Peyer's patch (tissue), 4 donors: ENCODE measurements around the gene ZNF8. TPM values are rescaled to one million over a fixed set of nuclear protein-coding genes. Genes with fewer than 3 reads are reported as not detected.

Experiments used
- DNase-seq, 3 donors: peaks; one replicate each; pipeline ENCODE4 v3.0.0-alpha.2; 2017 to 2019
- H3K27ac ChIP-seq, 4 donors: fragments of 200-600 bp; sonication (generic); one replicate each; pipeline ENCODE4 v1.5.1; 2016 to 2019
- H3K27me3 ChIP-seq, 2 donors: fragments of 200-600 bp; sonication (generic); one replicate each; pipeline ENCODE4 v1.5.1; 2019
- H3K36me3 ChIP-seq, 3 donors: fragments of 200-600 bp; sonication (generic); one replicate each; pipeline ENCODE4 v1.5.1; 2016 to 2019
- H3K4me1 ChIP-seq, 4 donors: fragments of 200-600 bp; sonication (generic); one replicate each; pipeline ENCODE4 v1.5.1; 2016 to 2019
- H3K4me3 ChIP-seq, 4 donors: fragments of 200-600 bp; sonication (generic); 1 replicate in 3 of 4; 2 replicates in 1 of 4; pipeline ENCODE4 v1.5.1; 2016 to 2019; ENCODE audit warnings: mild to moderate bottlenecking in 1 of 4
- H3K9me3 ChIP-seq, 4 donors: fragments of 200-600 bp; sonication (generic); one replicate each; pipeline ENCODE4 v1.5.1; 2016 to 2019; ENCODE audit warnings: mild to moderate bottlenecking in 1 of 4
- POLR2A ChIP-seq, 2 donors: fragments of 450-650 bp; IDR thresholded peaks; one replicate each; pipeline ENCODE4 v1.5.1; 2017; ENCODE audit warnings: antibody characterized with exemption in 2 of 2, mild to moderate bottlenecking in 2 of 2, moderate library complexity in 2 of 2
- total RNA-seq, 4 donors: library from RNA; depleted of rRNA; stranded (reverse); fragments of >200 nt; gene quantifications; one replicate each; pipeline ENCODE4 v1.1.0, GENCODE V29; 2016
- TF ChIP-seq, protein P1 (sequence below), 6 experiments: fragments of 450-650 bp in 4 of 6; fragments of 200-600 bp in 2 of 6; sonication (generic) in 1 of 6; IDR thresholded peaks; one replicate each; pipeline ENCODE4 v1.5.1; 2017 to 2019; ENCODE audit warnings: antibody characterized with exemption in 6 of 6, mild to moderate bottlenecking in 3 of 6, moderate library complexity in 1 of 6

The ZNF8 gene
- total RNA-seq, 4 donors from 2014 or later = 7.0 to 8.9 (median 7.9) TPM

DNA sequence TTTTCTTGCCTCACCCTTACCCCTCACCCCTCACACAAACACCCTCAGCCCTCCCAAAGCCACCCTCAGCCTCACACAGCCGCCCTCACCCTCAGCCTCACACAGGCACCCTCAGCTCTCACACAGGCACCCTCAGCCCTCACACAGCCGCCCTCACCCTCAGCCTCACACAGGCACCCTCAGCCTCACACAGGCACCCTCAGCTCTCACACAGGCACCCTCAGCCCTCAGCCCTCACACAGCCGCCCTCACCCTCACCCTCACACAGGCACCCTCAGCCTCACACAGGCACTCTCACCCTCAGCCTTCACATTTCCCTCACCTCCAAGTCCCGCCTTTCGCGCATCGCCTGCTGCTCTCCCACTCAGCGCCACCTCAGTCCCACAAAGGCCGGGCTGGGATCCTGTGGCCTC lies 47.8 kb downstream of the ZNF8 start:
- Histone ChIP-seq H3K9me3 (no peaks in the 10 kb centered on the region), H3K27me3 (no peaks in the 10 kb centered on the region), H3K4me1 (peaks cover 0 to 24% (median 7%) of the 10 kb centered on the region in 4 donors), H3K4me3 (peak overlapping the region; percentile 56 to 92 (median 70)), H3K27ac (peak overlapping the region; percentile 71 to 94 (median 87)), H3K36me3 (no peaks in the 10 kb centered on the region)
- DNase-seq = no peak
- TF ChIP-seq POLR2A (IDR thresholded peaks at IDR 0.05) = no peak
- TF ChIP-seq, protein P1, sequence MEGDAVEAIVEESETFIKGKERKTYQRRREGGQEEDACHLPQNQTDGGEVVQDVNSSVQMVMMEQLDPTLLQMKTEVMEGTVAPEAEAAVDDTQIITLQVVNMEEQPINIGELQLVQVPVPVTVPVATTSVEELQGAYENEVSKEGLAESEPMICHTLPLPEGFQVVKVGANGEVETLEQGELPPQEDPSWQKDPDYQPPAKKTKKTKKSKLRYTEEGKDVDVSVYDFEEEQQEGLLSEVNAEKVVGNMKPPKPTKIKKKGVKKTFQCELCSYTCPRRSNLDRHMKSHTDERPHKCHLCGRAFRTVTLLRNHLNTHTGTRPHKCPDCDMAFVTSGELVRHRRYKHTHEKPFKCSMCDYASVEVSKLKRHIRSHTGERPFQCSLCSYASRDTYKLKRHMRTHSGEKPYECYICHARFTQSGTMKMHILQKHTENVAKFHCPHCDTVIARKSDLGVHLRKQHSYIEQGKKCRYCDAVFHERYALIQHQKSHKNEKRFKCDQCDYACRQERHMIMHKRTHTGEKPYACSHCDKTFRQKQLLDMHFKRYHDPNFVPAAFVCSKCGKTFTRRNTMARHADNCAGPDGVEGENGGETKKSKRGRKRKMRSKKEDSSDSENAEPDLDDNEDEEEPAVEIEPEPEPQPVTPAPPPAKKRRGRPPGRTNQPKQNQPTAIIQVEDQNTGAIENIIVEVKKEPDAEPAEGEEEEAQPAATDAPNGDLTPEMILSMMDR (IDR thresholded peaks at IDR 0.05) = no peak

DNA sequence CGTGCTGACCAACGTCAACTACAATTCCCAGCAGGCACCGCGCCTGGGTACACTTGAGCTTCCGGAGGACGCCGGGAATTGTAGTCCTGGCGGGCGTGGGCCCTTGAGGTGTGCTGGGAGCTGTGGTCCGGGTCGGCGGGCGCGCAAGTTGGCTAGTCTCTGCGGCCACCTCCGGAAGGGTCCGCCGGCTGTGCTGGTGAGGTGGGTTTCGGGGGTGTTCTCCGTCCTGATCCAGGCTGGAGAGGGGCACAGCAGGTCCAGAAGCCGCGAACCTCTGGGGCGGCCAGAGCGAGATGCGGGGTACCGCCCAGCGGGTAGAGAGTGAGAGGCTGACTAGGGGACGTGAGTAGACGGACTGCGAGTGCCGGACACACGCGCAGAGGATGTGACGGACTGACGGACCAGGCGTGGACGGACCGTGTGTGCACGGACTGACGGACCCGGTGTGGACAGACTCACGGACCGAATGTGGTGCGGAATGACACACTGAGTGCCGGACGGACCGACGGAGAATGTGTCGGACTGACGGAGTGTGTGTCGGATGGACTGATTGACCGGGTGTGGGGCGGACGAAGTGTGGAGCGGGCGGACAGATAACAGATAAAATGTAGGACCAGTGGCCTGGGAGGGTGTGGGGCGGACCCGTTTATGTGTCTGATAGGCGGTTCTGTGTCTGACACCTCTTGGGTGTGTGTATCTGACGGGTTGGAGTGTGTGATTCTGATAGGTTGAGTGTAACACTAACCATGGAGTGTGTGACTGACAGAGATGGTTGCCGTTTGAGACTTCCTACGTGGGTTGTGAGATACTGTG lies 48.4 kb downstream of the ZNF8 start, which contains the start of gene ZSCAN22:
ZSCAN22 (plus strand) TSS at position 81 of the 813 bp plus-strand sequence. CDS start 7,809 bp downstream, outside the sequence.
- no peaks in the 10 kb centered on the region for H3K9me3 ChIP-seq
- H3K27me3 ChIP-seq = no peaks in the 10 kb centered on the region
- no peaks in the 10 kb centered on the region for H3K36me3 ChIP-seq
- TF ChIP-seq, protein P1 (IDR thresholded peaks at IDR 0.05) = peak in 1 of 6 experiments; percentile 9
- TF ChIP-seq POLR2A (IDR thresholded peaks at IDR 0.05) = peak; percentile 23 to 51
- peaks cover 0 to 24% (median 7%) of the 10 kb centered on the region in 4 donors for H3K4me1 ChIP-seq
- peak within 1 kb of the TSS; percentile 71 to 94 (median 87) for H3K27ac ChIP-seq
- H3K4me3 ChIP-seq = peak within 1 kb of the TSS; percentile 56 to 92 (median 70)
- peak; percentile 97 to 99 (median 98) for DNase-seq

DNA sequence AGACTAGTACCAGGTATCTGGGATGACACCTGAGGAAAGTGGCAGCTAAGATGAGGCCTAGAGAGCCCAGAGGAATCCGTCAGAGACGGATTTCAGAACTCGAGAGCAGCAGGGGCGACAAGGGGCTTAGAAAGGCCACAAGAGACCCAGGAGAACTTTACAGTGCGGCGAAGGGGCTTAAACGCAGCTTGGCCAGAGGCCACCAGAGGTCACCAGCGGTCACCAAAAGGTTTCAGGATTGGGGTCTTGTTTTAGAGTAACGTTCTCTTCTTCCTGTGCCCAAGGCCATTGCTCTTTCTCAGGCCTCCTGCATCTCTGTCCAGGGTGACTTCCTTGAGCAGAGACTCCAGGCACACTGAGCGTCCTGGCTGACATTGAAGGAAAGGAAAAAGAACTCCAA lies 50.2 kb downstream of the ZNF8 start:
- Histone ChIP-seq H3K4me3 (no peak overlapping the region), H3K27me3 (no peaks in the 10 kb centered on the region), H3K9me3 (no peaks in the 10 kb centered on the region), H3K36me3 (no peaks in the 10 kb centered on the region), H3K4me1 (peaks cover 0 to 24% (median 7%) of the 10 kb centered on the region in 4 donors), H3K27ac (no peak overlapping the region)
- DNase-seq = peak in 1 of 3 donors; percentile 24
- no peak for TF ChIP-seq POLR2A (IDR thresholded peaks at IDR 0.05)
- TF ChIP-seq, protein P1 (IDR thresholded peaks at IDR 0.05) = peak in 1 of 6 experiments; percentile 18

GRCh38 chr19:58330458-58330857 lies 51.7 kb downstream of the ZNF8 start:
- no peak overlapping the region for H3K4me3 ChIP-seq
- peaks cover 0 to 18% (median 7%) of the 10 kb centered on the region in 4 donors for H3K4me1 ChIP-seq
- TF ChIP-seq, protein P1 (IDR thresholded peaks at IDR 0.05) = no peak
- no peak for TF ChIP-seq POLR2A (IDR thresholded peaks at IDR 0.05)
- peak in 1 of 3 donors; percentile 2 for DNase-seq
- no peaks in the 10 kb centered on the region for H3K9me3 ChIP-seq
- H3K27ac ChIP-seq = no peak overlapping the region
- no peaks in the 10 kb centered on the region for H3K27me3 ChIP-seq
- H3K36me3 ChIP-seq = peaks cover 0 to 9% (median 0%) of the 10 kb centered on the region in 3 donors

- no peak for DNase-seq
- H3K4me3 ChIP-seq = no peak overlapping the region
- no peaks in the 10 kb centered on the region for H3K27me3 ChIP-seq
- TF ChIP-seq, protein P1 (IDR thresholded peaks at IDR 0.05) = no peak
- no peak for TF ChIP-seq POLR2A (IDR thresholded peaks at IDR 0.05)
- H3K4me1 ChIP-seq = peaks cover 0 to 6% (median 3%) of the 10 kb centered on the region in 4 donors
- no peak overlapping the region for H3K27ac ChIP-seq
- H3K36me3 ChIP-seq = peaks cover 0 to 22% (median 0%) of the 10 kb centered on the region in 3 donors
- no peaks in the 10 kb centered on the region for H3K9me3 ChIP-seq
These were observed 53.9 kb downstream of the ZNF8 start for GRCh38 chr19:58332697-58333096.
